Gastroesophageal sphincter (tissue), 3 donors: Measurements from ENCODE around the gene HOXA4.

Source experiments
- CTCF ChIP-seq, 4 experiments: fragments of 200-600 bp in 2 of 4; fragments of 450-650 bp in 2 of 4; sonication (generic) in 1 of 4; IDR thresholded peaks; one replicate each; pipeline ENCODE4 v1.5.1; 2017 to 2019; ENCODE audit warnings: antibody characterized with exemption in 4 of 4, mild to moderate bottlenecking in 2 of 4, moderate library complexity in 2 of 4
- EP300 ChIP-seq: sonication (generic); formaldehyde crosslinking; IDR thresholded peaks from one replicate; pipeline ENCODE4 v1.6.1; 2017; ENCODE audit warnings: antibody characterized with exemption, mild to moderate bottlenecking

GRCh38 chr7:27147199-27148030, 16.9 kb upstream of the HOXA4 start, which contains the start of gene HOXA6:
- no peak for TF ChIP-seq CTCF (IDR thresholded peaks at IDR 0.05)
- no peak for TF ChIP-seq EP300
